NCI-H2196 treated with DMSO at 0.1 percent for 48 hours (cell line): Measurements from ENCODE around the gene TOP3A.

Source experiments
- DNase-seq: peaks from one replicate; lab custom pipeline; 2025; ENCODE audit not compliant: unreplicated experiment; lab: John Stamatoyannopoulos, UW

TOP3A gene

DNA sequence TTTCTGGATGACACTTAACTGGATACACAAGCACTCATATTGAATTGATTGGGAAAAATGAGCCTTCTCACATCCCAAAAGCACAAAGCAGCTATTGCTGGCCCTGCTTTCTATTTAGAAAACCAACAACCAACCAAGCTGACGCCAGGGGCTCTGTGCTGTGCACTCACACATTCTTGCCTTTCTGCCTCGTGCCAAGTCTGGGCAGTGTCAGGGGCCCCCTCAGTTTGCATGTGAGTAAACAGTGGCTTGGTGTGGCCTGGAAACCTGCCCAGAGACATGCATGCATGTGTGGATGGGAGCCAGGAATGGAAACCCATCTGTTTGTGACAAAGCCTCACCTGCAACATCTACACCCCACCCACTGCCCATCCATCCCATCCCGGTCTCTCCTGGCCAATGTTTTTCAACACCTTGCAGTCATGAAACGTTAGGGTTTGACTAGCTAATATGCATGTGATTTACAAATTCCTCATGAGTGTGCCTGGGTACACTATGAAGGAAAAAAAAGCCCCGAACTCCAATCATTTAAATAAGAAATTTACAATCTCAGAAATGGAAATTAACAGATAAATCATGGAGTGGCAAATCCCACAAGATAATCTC is 33.9 kb downstream of the TOP3A start:
- no peak for DNase-seq

DNA sequence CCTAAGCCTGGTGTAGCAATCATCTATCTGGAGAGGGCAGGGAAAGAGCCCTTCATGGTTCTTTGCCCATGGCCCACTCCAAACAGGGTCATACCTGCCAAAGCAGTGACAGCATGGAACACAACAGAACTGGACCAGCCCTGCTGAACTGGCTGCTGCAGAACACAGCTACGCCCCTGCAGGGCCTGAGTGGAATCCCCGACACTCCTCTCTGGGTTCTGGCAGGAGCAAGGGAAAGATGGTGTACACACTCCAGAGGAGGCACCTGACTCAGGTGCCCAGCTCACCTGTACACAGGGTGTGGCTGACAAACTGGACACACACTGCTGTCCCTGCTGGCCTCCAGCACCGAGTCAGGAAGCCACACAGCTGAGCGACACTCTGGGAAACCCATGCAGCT is 34.5 kb downstream of the TOP3A start:
- DNase-seq: no peak

DNA sequence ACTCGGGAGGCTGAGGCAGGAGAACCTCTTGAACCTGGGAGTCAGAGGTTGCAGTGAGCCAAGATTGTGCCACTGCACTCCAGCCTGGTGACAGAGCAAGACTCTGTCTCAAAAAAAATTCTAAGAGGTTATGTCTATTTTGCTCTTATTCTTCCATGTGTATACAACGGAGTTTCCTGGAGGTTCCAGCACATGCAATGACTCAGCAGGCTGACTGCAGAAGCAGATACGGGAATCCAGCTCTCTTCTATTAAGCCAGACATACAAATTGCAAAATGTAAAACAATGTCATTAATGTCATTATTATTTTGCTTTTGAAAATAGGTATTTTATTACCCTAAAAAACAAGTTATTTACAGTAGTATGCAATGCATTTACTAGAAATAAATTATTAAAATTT is 35.9 kb downstream of the TOP3A start:
- no peak for DNase-seq

DNA sequence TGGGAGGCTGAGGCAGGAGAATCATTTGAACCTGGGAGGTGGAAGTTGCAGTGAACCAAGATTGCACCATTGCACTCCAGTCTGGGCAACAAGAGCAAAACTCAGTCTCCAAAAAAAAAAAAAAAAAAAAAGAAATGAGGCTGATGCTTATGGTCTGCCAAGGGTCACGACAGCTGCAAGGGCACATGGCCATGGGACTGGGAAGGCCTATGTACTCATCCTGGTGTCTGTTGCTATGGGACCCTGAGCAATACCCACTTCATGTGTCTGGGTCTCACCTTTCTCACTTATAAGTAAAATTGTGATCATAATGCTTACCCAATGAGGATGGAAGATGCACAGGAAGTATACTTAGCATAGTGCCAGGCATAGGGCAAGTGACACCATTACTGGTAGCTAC is 37.7 kb downstream of the TOP3A start:
- DNase-seq: no peak

DNA sequence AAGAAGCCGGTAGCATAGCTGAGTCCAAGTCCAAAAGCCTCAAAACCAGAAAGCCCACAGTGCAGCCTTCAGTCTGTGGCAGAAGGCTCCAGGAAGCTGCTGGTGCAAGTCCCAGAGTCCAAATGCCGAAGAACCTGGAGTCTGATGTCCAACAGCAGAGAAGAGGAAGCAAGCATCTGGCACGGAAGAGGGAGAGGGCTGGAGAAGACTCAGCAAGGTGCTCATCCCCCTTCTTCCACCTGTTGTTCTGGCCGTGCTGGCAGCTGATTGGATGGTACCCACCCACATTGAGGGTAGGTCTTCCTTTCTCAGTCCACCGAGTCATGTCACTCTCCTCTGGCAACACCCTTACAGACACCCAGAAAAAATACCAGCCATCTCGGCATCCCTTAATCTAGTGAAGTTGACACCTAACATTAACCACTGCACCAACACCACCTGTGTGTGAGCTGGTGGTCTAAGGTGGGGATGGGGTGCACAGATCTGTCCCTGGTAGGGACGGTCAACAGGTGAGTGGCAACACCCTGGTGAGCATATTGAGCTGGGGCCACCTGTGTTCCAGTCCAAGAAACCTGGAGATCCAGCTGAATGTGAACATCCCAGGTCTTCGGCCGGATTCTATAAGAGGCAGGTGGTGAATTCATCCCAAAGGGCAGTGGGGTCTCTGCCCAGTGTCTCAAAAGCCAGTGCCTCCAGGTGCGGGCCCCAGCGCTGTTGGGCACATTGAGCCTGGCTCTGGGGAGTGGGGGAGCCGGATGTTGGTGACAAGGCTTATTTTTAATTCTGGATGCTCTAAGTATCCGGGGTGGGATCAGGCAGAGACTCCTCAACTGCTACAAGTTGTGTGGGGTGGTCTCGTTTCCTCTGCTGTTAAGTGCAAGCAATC is 44.5 kb downstream of the TOP3A start:
- no peak for DNase-seq

DNA sequence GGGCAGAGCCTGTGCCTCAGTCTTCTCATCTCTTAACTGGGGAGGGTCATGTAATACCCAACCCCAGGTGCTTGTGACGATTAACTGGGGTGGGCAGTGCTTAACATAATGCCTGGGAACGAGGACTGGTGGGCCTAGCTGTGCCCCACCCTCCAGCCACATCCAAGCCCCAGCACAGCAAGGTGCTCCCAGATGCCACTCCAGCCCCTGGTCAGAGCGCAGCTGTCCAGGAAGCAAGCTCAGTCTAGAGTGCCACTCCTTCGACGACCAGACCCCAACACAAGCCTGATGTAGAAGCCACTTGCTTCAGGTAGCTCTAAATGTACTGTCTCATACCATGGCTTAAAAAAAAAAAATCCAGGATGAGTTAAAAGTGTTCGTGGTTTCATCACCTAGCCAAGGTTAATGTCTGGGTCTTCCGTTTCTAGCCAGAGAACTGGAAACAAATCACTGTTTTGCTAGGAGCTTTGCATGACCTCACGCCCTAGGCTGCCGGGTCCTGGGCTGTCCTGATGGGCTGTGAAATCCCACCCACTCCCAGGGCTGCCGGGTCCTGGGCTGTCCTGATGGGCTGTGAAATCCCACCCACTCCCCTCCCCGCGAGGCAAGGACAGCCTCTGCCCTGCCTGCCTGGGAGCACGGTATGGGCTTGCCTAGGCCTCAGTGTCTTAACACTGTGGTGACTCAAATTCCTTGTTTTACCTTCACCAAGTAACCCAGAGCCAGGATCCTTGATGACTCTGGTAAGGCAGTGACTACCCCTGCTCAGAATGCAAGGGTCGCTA is 46.7 kb downstream of the TOP3A start:
- no peak for DNase-seq

DNA sequence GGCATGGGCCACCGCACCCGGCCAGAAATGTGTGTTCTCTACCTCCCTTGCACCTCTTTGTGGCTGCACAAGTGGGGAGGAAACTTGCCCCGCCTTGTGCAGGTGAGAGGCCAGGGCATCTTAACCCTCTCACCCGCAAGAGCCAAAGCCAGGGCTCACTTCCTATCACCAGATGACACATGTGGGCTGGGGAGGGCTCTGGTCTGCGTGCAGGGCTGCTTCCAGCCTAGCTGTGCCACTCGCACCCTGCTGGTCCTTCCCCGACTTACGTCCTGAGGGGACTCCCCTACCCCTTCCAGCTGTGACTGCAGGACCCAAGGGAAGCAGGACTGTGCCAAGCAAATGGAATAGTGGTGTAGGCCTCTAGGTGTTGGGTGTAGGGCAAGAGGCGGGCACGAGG is 47.4 kb downstream of the TOP3A start:
- DNase-seq: no peak

DNA sequence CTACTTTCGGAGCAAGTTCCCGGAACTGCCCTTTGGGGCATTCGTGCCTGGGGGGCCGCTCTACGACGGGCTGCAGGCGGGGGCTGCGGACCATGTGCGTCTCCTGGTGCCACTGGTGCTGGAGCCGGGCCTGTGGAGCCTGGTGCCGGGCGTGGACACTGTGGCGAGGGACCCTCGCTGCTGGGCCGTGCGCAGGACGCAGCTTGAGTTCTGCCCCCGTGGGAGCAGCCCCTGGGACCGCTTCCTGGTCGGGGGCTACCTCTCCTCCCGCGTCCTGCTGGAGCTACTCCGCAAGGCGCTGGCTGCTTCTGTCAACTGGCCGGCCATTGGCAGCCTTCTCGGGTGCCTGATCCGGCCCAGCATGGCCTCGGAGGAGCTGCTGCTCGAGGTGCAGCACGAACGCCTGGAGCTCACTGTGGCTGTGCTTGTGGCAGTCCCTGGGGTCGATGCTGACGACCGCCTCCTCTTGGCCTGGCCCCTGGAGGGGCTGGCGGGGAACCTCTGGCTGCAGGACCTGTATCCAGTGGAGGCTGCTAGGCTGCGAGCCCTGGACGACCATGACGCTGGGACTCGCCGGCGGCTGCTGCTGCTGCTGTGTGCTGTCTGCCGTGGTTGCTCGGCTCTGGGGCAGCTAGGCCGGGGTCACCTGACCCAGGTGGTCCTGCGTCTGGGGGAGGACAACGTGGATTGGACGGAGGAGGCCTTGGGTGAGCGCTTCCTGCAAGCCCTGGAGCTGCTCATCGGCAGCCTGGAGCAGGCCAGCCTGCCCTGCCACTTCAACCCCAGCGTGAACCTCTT is 50.7 kb downstream of the TOP3A start:
- DNase-seq: no peak

DNA sequence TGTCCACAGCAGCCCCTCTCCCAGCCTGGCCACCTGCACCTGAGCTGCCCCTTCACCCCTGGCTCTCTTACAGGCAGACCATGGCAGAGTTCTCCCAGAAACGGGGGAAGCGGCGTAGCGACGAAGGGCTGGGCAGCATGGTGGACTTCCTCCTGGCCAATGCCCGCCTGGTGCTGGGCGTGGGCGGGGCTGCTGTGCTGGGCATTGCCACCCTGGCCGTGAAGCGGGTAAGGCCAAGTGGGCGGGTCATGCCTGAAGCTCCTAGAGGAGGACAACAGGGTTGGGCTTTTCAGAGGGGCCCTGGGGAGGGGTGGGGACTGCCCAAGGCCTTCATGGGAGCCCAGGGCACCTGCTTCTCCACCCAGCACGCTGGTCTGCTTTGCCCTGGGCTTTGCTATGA is 52.2 kb downstream of the TOP3A start:
- no peak for DNase-seq

DNA sequence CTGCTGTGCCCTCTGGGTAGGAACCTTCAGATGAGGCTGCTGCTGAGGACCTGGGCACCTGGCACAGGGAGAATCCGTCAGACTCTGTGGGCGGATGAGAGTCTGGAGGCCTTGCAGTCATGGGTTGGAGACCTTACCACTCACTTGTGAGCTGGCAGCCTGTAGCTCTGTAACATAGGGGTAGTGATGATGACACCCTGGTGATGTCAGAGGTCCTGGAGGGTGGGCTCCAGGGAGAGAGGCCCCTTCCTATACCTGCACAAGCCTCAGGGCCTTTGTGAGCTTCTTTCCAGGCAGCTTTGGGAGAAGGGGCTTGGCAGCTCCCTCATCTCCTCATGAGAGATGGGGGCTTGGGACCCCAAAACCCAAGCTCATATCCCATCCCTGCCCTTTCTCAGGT is 52.7 kb downstream of the TOP3A start:
- no peak for DNase-seq

DNA sequence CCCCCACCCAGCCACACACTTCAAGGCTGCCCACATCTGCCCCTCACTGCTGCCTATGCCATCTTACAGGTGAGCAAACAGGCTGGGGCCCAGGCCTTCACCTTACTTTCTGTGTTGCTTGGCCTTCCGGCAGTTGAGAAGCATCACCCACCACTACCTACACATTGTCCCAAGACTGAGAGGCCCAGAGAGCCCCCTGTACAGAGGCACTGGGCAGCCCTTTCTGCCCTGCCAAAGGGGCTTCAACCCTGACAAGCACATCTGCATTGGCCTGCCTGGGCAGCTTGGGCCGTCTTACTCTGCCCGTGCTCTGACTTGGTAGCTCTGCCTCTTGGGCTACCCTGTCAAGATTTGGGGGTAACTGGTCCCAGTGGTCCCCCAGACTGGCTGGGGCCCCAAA is 53.1 kb downstream of the TOP3A start:
- DNase-seq: no peak

DNA sequence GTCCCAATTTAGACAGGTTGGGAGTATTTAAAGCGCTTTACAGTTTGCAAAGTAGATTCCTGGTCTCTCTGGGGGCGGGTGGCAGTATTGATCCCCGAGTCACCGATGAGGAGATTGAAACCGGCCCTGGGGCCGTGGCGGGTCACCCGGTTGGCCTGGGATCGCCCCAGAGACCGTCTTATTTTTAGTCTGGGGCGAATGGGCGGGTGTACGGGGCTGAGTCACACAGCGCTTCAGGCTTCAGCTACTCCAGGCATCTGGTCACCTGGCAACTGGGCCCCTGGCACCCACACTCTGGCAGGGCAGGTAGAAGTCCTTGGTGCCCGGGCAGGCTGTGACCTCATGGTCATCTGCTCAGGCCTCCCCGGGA is 53.7 kb downstream of the TOP3A start:
- peak; percentile 14 for DNase-seq

DNA sequence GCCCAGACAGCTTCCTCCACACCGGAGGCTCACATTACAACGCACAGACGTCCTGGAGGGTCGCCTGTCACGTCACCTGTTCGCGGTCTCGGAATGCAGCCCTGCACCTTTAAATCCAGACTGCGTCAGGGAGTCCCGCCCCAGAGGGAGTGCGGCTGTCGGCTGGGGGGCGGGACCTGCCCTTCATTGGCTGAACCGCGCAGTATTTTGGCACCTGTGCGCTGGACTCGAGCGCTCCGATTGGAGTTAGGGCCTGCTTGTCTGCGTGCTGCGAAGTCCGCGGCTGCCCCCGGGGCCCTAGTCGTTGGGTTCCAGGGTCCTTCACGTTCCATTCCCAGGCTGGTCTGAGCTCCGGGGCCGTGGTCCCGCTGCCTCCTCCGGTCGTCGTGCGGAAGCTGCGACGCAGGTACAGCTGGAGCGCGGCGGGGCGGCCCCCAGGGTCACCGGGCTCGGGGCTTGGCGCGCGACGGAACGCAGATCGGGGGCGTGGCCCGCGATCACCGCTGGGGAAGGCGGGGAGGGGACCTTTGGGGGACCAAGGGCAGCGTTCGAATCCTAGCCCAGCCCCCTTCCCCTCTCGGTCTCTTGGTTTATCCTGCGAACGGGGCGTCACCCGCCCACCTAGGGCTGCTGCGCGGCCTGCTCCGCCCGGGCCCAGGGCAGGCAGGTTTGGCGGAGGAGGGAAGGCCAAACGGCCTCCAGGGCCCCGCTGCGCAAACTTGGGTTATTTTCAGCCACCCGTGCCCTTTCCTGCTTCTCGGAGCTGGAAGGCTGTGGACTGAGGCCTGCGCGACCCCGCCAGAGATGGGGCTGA is 54.3 kb downstream of the TOP3A start, which contains the start of gene MIEF2:
Gene MIEF2, plus strand, starts transcription at position 331 of the 814 bp plus-strand sequence. CDS start 2,059 bp downstream, outside the sequence.
- peak; percentile 67 for DNase-seq

DNA sequence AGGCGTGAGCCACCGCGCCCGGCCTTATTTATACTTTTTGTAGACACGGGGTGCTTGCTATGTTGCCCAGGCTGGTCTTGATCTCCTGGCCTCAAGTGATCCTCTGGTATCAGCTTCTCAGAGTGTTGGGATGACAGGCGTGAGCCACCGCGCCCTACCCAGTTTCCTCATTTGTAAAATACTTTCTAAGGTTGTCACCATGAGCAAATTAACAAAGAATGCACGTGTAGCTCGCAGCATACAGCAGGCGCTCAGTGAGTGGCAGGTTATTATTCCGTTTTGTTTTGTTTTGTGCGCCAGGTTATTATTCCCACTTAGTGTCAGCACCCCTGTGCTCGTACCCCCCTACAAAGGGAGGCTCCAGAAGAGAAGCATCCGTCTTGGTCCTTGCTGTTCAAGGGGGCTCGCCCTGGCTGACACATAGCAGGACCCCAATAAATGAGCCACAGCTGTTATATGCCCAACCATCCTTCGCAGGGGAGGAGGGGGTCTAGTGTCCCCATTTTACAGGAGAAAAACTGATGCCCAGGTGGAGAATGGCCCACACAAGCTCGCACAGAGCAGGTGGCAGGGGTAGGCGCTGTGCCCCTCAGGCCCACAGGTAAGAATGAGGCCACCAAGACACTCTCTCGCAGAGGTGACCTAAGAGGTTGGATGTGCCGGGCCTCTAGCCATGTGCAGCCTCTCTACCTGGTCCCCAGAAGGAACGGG is 55.0 kb downstream of the TOP3A start:
- no peak for DNase-seq

DNA sequence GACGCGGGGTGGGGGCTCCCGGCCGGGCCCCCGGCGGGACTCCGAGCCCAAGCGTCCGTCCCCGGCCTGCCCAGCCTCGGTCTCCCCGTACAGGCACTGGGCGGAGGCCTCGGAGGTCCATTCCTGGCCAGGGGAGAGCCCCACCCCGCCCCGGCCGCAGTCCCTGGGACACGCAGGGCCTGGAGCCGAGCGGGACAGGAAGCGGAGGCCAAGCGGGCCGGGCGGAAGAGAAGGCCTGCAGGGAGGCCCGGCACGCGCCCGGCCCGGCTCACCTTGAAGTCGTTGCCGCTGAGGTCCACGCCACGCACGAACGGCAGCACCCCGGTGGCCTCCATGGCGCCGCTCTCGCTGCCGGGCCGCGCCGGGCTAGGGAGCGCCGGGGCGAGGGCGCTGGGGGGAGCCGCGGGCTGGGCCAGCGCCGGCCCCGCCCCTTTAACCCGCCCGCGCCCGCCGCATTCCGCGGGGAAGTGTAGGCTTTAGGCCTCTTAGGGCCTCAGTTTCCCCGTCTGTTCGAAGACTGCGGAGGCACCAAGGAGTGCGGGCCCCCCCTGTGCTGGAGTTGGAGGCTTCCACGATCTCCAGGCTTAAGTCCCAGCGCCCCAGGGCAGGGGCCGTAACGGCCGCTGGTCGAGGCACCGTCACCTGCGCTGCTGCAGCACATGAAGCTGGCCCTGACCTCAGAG is 56.3 kb downstream of the TOP3A start, which contains the start of gene FLII:
Gene FLII, minus strand, starts transcription at position 383 of the 683 bp plus-strand sequence. Its CDS starts 48 bp downstream, at position 335.
- DNase-seq: no peak

DNA sequence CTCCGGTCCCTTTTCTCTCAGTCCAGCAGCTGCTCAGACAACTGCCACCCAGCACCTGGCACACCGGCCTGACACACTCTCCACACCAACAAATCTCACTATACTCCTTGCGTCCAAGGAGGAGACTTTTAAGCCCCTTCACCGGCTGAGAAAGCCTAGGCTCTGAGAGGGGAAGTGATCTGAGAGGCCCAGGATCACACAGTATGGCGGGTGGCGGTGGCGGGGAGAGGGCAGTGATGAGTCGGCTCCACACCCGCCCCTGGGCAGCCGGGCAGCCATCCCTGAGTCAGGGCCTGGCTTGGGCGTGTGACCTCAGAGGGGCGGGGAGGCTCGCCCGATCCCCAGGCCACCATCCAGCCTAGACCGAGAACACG is 56.8 kb downstream of the TOP3A start:
- DNase-seq: no peak

DNA sequence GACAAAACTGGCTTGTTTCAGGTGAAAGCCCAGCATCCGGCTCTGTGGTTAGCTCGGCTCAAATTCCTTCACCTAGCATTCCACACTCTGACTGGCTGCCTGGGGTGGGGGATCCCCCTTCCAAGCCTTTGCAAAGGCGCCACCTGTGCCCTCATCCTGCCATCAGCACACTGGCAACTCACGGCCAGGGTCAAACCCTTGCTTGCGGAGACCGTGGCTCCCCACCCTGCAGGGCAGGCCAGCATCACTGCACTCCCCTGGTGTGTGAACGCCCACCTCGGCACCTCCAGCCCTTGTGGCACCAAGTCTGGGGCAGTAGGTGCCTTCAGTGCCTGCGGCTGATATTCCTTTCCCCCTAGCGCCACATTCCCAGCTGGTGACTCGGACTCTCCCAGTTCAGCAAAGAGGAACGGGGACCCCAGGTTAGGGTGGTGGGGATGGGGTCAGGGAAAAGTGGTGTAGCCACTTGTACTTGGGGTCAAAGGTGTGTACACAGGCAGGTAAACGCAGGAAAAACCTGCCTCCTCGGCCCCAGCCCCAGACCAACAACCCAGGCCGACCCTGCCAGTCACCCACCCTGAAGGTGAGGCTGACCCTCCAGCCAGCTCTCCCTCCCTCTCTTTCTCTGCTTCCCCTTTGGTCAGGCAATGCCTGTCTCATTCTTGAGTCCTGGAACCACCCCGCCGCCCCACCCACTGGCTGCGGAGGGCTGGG is 57.4 kb downstream of the TOP3A start:
- DNase-seq: no peak

DNA sequence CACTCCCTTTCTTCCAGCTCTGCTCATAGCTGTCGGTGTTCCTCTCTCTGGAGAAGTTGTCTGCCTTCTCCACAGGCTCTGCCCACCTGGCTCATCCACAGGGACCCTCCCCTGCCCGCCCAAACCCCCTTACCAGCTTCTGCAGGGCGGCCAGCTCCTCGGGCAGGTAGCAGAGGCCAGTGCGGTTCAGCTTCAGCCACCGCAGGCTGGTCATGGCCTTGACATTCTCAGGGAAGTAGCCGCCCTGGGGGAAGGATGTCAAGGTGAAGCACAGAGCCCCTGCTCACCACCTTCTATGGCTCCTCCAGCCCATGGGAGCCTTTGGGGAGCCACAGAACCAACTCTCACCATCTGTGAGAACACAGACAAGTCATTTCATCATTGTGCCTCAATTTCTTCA is 58.0 kb downstream of the TOP3A start:
- no peak for DNase-seq
